Osteocyte (in vitro differentiated cells): Measurements from ENCODE around the gene CNGA3. TPM values are rescaled to one million over a fixed set of nuclear protein-coding genes. Genes with fewer than 3 reads are reported as not detected.

ENCODE experiments used
- DNase-seq: peaks from one replicate; pipeline ENCODE4 v3.0.0; 2021; ENCODE audit warnings: mixed read lengths; ENCODE audit not compliant: unreplicated experiment; ENCODE audit errors: extremely low spot score
- H3K27ac Mint-ChIP-seq: one replicate; pipeline ENCODE4 v1.8.0; 2021; ENCODE audit warnings: mild to moderate bottlenecking, mixed read lengths; ENCODE audit not compliant: unreplicated experiment
- H3K27me3 Mint-ChIP-seq: one replicate; pipeline ENCODE4 v1.8.0; 2021; ENCODE audit warnings: mixed read lengths; ENCODE audit not compliant: unreplicated experiment
- H3K36me3 Mint-ChIP-seq: one replicate; pipeline ENCODE4 v1.8.0; 2021; ENCODE audit warnings: mixed read lengths; ENCODE audit not compliant: unreplicated experiment
- H3K4me1 Mint-ChIP-seq: one replicate; pipeline ENCODE4 v1.8.0; 2021; ENCODE audit warnings: mixed read lengths; ENCODE audit not compliant: unreplicated experiment
- H3K4me3 Mint-ChIP-seq: one replicate; pipeline ENCODE4 v1.8.0; 2021; ENCODE audit warnings: mild to moderate bottlenecking, moderate library complexity, mixed read lengths; ENCODE audit not compliant: unreplicated experiment
- H3K9me3 Mint-ChIP-seq: one replicate; pipeline ENCODE4 v1.8.0; 2021; ENCODE audit warnings: mixed read lengths; ENCODE audit not compliant: unreplicated experiment
- CTCF ChIP-seq: fragments of 200-600 bp; sonication (generic); IDR thresholded peaks from 2 replicates; pipeline ENCODE4 v1.5.0; 2021; ENCODE audit warnings: antibody characterized with exemption, mild to moderate bottlenecking, moderate library complexity
- total RNA-seq: library from RNA; stranded (reverse); gene quantifications from 2 replicates; pipeline ENCODE4 v1.2.1, GENCODE V29; 2021

Gene CNGA3
- total RNA-seq, 1 donor from 2014 or later = not detected

GRCh38 chr2:98379311-98380202 is 33.3 kb downstream of the CNGA3 start:
- TF ChIP-seq CTCF = no peak
- H3K4me3 Mint-ChIP-seq = no peak overlapping the region
- peaks cover 4% of the 10 kb centered on the region for H3K4me1 Mint-ChIP-seq
- no peaks in the 10 kb centered on the region for H3K9me3 Mint-ChIP-seq
- DNase-seq = peak; percentile 78
- H3K27me3 Mint-ChIP-seq = peaks cover 66% of the 10 kb centered on the region
- H3K27ac Mint-ChIP-seq = no peak overlapping the region
- H3K36me3 Mint-ChIP-seq = no peaks in the 10 kb centered on the region

GRCh38 chr2:98380203-98380535 is 33.9 kb downstream of the CNGA3 start:
- Mint-ChIP-seq H3K27ac (no peak overlapping the region), H3K27me3 (peaks cover 64% of the 10 kb centered on the region), H3K4me3 (no peak overlapping the region), H3K4me1 (peaks cover 4% of the 10 kb centered on the region), H3K36me3 (no peaks in the 10 kb centered on the region), H3K9me3 (no peaks in the 10 kb centered on the region)
- no peak for TF ChIP-seq CTCF
- no peak for DNase-seq

- H3K9me3 Mint-ChIP-seq = no peaks in the 10 kb centered on the region
- no peak overlapping the region for H3K27ac Mint-ChIP-seq
- H3K4me3 Mint-ChIP-seq = no peak overlapping the region
- TF ChIP-seq CTCF = no peak
- H3K4me1 Mint-ChIP-seq = peaks cover 4% of the 10 kb centered on the region
- peaks cover 60% of the 10 kb centered on the region for H3K27me3 Mint-ChIP-seq
- peak; percentile 53 for DNase-seq
- no peaks in the 10 kb centered on the region for H3K36me3 Mint-ChIP-seq
Measured at GRCh38 chr2:98381494-98381893, 35.2 kb downstream of the CNGA3 start.

- no peak for TF ChIP-seq CTCF
- DNase-seq = peak; percentile 53
- Mint-ChIP-seq H3K27me3 (peaks cover 60% of the 10 kb centered on the region), H3K4me1 (peaks cover 4% of the 10 kb centered on the region), H3K4me3 (no peak overlapping the region), H3K9me3 (no peaks in the 10 kb centered on the region), H3K36me3 (no peaks in the 10 kb centered on the region), H3K27ac (no peak overlapping the region)
Measured at GRCh38 chr2:98382086-98382485, 35.8 kb downstream of the CNGA3 start.

- no peak overlapping the region for H3K4me3 Mint-ChIP-seq
- no peaks in the 10 kb centered on the region for H3K36me3 Mint-ChIP-seq
- peaks cover 56% of the 10 kb centered on the region for H3K27me3 Mint-ChIP-seq
- peak; percentile 51 for DNase-seq
- peaks cover 4% of the 10 kb centered on the region for H3K4me1 Mint-ChIP-seq
- H3K27ac Mint-ChIP-seq = no peak overlapping the region
- no peaks in the 10 kb centered on the region for H3K9me3 Mint-ChIP-seq
- no peak for TF ChIP-seq CTCF
Measured at GRCh38 chr2:98382739-98383138, 36.5 kb downstream of the CNGA3 start.
